HG02623 (cell line): Measurements from ENCODE around the gene TEX12.
"Not testable (repeated sequence)": the region's sequence is repeated elsewhere in the genome, so short reads cannot be mapped to it uniquely, and the experiment has no call there.

Source experiments
- ATAC-seq: cut with Tn5 transposase; IDR thresholded peaks from one replicate; pipeline ENCODE4 v1.9.1; 2021; ENCODE audit warnings: moderate library complexity; ENCODE audit not compliant: unreplicated experiment

TEX12 gene

DNA sequence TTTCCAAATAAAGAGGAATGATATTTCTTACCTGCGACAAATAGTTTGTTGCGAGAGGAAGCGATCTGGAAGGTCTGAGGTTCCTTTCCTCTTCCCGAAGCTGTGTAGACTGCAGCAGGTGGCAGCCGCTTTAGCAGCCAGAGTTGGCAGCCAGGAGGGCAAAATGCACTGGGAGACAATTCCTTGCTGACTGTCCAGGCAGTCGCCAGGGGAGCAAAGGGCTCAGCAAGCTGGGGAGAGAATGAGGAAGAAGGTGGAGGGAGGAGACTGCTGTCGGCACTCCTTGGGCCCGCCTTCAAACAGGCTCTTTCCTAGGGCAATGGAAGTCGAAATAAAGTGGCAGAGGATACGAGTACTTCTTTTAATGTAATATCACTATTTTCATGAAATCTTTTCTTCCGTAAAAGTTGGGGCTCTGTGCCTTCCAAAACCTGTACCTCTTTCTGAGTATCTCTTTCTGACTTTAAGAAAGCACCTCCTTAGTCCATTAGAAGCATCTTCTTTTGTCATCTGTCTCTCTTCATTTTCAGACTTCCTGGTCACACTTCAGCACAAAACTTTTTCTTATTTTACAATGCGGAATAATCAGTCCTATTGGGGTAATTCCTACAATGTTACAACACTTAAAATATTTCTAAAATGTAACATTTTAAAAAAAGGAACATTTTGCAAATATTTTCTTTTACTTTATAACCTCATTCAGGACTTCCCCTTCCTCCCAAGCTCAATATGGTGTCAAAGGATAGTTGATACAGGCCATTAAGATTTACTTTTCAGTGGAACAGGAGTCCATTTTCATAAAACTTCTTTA, 3.1 kb upstream of the TEX12 start, which contains the start of gene IL18:
IL18 (minus strand) TSS at position 220 of the 811 bp plus-strand sequence. CDS start 9,041 bp downstream, outside the sequence.
- ATAC-seq: no peak

DNA sequence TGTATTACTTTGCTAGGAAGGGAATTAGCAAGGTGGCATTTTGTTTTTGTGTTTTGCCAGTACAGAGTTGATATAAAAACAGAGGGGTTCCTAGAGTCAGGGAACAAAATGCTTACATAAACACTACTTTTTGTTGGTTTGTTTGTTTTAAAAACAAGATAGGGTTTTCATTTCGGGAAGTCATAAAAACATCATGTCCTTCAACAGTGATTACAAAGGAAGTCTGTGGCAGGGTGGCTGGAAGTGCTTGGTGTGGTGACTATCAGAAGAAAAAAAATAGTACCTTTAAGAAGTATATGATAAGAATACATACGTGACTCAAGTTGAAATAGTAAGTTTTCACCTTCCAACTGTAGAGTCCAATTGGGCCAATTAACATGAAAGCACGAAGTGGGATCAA, 2.1 kb upstream of the TEX12 start:
- no peak for ATAC-seq

DNA sequence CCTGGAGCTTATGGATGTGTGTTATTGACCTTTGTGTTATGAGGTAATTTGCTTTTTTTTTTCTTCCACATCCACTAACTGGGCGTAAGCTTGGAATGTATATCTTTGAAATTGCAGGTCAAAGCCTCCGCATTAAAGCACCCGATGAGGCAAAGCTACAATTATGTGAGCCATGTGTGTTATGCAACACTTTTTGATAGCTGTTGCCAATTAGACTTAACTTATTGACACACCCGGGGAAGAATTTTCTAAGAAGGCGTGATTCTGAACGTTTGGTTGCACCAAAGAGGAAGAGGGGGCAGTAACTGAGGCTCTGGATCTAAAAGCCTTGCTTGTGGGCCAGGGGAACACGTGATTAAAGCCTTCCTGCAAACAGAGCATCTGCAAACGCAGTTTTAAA, 610 bp upstream of the TEX12 start:
- no peak for ATAC-seq

DNA sequence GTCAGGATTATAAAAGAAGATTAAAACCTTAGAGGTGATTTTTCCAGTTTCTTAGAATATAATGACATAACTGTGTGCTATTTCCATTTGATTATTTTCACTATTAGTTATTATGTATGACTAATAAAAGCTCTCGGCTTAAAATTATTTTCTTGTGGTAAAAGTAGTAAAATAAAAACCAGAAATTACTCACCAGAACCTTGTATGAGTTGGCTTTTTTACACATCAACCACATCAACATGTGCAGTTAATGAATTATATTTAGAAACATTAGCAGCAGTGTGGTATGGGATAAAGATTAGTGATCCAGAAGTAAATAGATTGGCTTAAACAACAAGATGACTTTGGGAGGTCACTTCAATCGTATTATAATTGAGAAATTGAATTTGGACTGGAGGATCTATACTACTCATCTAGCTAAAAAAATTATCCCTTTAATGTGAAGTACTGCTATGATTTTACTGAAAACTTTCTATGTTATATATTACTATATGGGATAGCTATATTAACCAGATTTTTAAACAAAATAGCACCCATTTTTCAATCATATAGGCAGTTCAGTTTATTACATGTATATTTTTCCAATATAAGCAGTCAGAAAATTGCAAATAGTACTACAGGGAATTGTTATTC, 5.3 kb downstream of the TEX12 start:
- ATAC-seq: no peak

DNA sequence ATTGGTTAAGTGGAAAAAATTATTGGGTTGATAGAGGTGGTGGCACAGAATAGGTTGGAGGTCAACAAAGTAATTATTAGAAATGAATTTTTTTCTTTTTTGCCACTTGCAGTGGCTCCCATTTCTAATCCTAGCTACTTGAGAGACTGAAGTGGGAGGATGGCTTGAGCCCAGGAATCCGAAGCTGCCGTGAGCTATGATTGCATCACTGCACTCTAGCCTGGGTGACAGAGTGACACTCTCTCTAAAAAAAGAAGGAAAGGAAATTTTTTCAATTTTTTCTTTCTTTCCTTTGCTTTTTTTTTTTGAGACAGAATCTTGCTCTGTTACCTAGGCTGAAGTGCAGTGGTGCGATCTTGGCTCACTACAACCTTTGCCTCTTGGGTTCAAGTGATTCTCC, 6.0 kb downstream of the TEX12 start:
- ATAC-seq: no peak

DNA sequence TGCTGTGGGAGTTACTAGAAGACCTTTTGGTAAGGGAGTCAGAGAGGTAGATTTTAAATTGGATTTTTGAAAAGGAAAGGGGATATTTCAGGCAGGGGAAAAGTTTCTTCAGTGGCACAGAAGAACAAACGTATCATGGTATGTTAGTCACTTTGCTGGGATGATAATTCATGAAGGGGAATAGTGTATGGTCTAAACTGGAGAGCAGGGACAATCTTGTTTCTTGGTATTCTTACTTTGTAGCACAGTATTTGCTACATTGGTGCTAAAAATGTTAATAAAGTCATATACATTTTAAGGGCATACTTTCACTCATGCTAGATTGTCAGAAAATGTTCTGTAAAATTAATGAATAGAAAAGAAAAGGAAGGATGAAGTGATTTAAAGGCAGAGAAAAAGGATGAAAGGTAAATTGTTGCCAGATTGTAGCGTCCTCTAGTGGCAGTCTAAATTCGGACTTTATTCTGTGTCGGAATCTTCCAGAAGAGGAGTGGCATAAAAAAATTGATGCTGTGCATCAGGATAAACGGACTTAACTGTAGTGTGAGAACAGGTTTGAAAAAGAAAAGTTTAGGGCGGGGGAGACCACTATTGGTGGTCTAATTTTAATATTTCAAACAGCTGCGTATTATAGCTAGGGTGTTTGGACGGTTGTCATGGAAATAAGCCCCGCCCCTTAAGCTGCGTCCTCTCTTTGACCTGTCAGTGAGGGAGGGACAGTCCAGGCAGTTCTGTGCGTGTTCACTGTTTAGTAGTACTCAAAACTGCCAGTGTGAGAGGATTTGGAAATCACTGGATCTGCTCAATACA, 7.8 kb downstream of the TEX12 start, which contains the start of gene BCO2:
BCO2 (plus strand) TSS at position 724 of the 810 bp plus-strand sequence. CDS start 90 bp downstream, outside the sequence.
- ATAC-seq: no peak

DNA sequence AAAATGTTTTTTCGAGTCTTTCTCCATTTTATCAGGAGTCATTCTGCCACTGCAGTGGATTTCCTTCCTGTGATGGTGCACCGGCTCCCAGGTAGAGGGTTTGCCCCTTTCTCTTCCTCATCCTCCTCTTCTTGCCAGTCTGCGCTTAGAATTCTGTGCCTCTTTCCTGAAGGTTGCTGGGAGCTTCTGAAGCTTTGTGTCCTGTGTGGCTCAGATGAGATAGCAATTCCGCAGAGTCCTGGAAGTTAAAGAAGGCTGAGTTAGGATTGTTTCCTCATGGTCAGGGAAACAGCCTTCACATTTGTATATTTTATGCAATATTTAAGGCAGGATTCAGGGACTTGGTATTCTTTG, 8.4 kb downstream of the TEX12 start:
- ATAC-seq: no peak

DNA sequence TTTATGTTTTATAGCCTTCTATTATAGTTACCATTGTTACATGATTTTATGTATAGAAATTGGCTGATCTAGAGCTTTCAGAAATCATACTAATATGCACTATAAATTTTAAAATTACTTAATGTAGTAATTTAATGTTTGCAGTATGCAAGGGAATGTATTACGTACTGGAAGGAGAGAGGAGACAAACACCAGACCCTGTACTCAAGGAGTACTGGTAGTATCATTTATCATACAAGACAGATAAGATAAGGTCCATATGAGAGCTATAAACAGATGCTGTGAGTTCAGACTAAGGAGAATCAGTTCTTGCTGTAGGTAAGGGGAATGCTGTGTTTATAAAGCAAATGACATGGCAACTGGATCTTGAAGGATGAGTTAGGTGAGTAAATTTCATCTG, 8.9 kb downstream of the TEX12 start:
- ATAC-seq: no peak

DNA sequence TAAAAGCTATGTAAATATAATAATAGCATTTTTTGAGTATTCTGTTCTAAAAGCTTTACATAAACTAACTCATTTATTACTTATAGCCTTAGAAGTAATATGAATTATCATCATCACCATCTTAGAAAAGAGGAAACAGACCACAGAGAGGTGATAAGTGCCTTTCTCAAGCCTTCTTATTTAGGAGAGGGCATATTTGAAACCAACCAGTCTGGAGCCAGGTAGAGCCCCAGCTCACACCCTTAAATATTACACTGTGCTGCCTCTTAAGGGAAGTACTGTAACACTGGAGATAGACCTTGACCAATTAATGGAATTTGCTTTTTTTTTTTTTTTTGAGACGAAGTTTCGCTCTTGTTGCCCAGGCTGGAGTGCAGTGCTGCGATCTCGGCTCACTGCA, 10.4 kb downstream of the TEX12 start:
- no peak for ATAC-seq

DNA sequence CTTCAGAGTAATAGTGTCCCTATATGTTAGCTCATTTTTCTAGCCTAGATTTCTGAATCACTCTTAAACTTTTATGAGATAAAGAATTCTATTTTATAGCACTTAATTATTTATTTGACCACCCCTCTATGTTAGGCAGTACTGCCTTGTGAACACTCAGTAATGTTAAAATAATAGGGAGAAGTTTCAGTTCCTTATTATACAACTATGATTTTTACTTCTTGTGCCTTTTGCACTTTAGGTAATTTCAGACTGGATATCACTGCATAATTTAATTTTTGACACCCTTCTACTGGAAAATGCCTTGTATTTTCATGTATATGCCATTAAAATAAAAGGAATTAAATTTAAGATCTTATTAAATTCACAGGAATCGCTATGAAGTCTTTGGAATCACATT, 11.3 kb downstream of the TEX12 start:
- no peak for ATAC-seq

DNA sequence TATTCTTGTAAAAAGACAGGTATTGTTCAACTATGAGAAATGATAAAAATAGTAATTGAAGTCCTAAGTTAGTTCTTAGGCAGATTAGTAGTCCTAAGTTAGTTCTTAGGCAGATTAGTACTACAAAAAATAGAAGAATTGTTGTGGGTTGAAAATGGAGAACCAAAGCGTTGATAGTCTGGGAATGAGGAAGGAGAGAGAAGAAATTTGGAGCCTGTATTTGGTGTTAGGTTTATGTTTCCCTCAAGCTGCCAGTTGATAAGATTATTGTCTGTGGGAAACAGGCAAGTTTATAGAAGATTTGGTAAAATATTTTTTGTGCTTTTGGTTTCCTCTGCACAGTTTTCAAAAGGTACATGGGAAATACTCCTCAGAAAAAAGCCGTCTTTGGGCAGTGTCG, 11.8 kb downstream of the TEX12 start:
- no peak for ATAC-seq

DNA sequence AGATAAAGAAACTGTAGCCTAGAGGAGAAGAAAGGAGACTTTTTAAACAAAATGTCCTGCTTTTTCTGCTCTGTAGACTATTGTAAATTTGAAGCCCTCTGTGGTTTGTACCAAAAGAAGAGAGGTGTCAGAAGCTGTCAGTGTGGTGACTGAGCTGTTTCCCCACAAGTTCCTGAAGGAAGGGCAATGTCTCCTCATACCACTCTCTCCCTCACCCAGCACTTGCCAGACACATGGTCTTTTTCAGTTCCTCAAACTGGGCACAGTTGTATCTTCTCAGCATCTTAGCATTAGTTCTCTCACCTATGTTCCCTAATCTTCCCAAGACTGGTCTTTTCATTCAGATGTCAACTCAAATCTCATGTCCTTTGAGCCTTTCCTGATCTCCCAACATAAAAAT, 12.4 kb downstream of the TEX12 start:
- peak; percentile 65 for ATAC-seq

DNA sequence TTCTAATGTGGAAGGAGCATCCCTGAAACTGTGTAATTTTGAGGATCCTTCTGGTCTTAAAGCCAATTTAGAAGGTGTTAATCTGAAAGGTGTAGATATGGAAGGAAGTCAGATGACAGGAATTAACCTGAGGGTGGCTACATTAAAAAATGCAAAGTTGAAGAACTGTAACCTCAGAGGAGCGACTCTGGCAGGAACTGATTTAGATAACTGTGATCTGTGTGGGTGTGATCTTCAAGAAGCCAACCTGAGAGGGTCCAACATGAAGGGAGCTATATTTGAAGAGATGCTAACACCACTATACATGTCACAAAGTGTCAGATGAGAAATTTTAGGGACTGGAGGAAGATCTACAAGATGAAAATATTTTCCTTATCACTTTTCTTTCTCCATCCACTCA, 15.7 kb downstream of the TEX12 start:
- no peak for ATAC-seq

DNA sequence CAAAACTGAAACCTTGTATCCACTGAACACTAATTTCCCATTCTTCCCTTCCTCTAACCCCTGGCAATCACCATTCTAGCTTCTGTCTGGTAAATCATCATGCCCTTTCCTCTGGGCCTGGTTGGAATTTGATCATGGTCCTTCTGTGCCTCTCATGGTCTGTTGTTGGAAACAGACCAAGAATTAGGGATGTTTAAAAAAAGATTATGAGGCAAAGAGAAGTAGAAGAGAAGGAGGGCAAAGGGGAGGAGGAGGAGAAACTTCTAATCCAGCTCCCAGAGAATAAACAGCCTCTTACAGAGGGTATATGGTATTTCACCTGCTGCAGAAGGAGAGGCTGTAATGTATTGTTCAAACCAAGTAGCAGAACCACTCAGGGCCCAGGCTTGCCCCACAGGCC, 18.7 kb downstream of the TEX12 start:
- ATAC-seq: no peak

DNA sequence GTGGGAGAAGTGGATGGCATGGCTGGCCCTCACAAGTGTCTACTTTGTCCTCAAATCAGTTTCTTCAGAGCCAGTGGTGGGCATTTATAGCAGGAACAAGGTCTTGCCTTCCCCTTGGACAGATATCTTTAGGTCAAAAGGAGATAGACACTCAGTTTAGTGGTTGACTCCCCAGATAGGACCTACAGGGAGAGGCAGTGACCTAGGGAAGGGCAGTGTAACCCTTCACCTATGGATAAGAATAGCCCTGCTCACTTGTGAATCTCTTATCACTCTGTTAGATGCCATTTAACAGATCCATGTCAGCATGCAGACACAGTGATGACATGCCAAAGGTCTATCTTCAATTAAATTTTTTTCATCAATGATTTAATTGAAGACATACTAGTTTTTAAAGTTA, 19.1 kb downstream of the TEX12 start:
- ATAC-seq: no peak

DNA sequence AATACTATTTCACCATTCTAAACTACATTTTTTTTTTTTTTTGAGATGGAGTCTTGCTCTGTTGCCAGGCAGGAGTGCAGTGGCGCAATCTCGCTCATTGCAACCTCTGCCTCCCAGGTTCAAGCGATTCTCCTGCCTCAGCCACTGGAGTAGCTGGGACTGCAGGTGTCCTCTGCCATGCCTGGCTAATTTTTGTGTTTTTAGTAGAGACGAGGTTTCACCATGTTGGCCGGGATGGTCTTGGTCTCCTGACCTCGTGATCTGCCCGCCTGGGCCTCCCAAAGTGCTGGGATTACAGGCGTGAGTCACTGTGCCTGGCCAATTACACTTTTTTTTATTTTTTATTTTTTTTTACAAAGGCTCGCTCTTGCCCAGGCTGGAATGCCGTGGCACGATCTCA, 27.9 kb downstream of the TEX12 start:
- ATAC-seq: not testable (repeated sequence)

DNA sequence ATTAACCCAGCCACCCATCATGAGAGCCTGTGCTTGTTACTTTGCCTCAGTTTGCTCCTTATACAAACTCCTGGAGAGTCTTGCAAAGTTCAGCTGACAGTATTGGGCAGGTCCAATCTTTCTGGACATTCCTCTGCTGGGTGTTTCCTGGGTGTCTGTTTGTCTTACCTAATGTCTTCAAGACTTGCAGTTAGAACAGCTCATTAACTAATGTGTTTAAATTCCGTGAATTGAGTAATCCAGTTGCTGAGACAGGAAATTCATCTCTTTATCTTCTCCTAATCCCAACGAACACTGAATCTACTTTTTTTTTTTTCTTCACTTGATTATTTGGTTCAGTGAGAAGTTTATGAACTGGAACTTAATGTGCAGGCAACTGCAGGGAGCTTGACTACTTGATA, 28.8 kb downstream of the TEX12 start:
- no peak for ATAC-seq

DNA sequence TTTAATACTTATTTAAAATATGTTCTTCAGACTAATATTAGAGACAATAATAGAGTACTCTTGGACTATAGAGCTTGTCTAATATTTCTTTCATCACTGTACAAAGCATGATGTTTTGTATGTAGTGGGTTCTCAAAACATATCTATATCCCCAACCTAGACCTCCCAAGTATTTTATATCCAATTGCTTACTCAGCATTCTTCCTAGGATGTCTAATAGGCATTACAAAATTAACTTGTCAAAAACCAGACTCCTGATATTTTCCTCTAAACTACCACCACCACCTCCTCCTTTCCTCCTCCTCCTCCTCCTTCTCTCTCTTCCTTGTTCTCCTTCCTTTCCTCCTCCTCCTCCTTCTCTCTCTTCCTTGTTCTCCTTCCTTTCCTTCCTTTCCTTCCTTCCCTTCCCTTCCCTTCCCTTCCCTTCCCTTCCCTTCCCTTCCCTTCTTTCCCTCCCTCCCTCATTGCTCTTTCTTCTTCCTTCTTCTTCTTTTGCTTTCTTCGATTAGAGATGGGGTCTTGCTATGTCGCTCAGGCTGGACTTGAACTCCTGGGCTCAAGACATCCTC, 29.4 kb downstream of the TEX12 start:
- no peak for ATAC-seq

DNA sequence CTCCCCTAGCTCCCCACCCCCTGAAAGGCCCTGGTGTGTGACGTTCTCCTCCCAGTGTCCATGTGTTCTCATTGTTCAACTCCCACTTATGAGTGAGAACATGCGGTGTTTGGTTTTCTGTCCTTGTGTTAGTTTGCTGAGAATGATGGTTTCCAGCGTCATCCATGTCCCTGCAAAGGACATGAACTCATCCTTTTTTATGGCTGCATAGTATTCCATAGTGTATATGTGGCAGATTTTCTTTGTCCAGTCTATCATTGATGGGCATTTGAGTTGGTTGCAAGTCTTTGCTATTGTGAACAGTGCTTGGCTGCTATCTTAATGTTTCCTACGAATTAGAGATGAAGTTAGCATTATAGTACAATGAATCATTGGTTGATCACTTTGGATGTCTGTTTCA, 31.9 kb downstream of the TEX12 start:
- ATAC-seq: not testable (repeated sequence)

DNA sequence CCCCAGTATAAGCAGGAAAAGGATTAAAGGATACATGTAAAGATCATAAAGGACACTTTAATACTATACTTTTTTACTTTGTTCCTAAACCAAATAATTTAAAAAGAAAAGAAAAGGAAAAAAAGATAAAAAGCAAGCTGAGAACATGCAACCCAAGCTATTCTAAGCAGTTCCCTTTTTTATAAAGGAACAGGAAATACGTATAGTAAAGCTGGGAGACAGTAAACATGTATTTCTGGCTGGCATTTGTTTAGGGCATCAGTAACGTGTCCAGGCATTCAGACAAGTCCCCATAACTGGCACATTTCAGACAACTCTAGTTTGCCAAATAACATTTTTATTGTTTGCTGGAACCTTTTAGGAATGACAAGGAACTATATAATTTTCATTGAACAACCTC, 33.1 kb downstream of the TEX12 start:
- no peak for ATAC-seq

DNA sequence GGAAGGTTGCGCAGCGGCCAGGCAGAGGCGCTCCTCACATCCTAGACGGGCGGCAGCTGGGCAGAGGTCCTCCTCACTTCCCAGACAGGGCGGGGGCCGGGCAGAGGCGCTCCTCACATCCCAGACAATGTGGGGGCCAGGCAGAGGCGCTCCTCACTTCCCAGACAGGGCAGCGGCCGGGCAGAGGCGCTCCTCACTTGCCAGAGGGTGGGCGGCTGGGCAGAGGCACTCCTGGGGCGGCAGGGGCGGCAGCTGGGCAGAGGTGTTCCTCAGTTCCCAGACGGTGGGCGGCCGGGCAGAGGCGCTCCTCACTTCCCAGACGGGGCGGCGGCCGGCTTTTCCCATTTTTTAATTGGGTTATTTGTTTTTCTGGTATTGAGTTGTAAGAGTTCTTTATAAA, 38.9 kb downstream of the TEX12 start:
- no peak for ATAC-seq
